C4-2B (cell line): Measurements from ENCODE around the gene UBR2.

Experiments used
- ZFX ChIP-seq: fragments of 450-650 bp; IDR thresholded peaks from 2 replicates; pipeline ENCODE4 v1.6.1; 2017
- TF ChIP-seq, protein P1 (sequence below): fragments of 450-650 bp; conservative IDR thresholded peaks from 2 replicates; pipeline ENCODE4 v1.5.1; 2017; ENCODE audit warnings: mild to moderate bottlenecking

DNA sequence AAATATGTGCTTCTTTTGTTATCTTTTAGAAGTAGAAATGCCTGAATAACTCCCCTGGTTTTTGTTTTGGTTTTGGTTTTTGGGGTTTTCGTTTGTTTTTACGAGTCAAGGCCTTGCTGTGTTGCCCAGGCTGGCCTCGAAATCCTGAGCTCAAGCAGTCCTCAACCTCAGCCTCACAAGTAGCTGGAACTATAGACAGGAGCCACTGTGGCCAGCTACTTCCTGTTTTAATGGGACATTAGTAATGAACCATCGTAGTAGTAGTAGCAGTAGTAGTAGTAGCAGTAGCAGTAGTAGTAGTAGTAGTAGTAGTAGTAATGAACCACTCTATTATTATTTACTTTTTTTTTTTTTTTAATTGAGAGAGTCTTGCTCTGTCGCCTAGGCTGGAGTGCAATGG lies 66.0 kb downstream of the UBR2 start:
- TF ChIP-seq, protein P1, sequence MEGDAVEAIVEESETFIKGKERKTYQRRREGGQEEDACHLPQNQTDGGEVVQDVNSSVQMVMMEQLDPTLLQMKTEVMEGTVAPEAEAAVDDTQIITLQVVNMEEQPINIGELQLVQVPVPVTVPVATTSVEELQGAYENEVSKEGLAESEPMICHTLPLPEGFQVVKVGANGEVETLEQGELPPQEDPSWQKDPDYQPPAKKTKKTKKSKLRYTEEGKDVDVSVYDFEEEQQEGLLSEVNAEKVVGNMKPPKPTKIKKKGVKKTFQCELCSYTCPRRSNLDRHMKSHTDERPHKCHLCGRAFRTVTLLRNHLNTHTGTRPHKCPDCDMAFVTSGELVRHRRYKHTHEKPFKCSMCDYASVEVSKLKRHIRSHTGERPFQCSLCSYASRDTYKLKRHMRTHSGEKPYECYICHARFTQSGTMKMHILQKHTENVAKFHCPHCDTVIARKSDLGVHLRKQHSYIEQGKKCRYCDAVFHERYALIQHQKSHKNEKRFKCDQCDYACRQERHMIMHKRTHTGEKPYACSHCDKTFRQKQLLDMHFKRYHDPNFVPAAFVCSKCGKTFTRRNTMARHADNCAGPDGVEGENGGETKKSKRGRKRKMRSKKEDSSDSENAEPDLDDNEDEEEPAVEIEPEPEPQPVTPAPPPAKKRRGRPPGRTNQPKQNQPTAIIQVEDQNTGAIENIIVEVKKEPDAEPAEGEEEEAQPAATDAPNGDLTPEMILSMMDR = no peak
- no peak for TF ChIP-seq ZFX
